NT2/D1 (cell line): Measurements from ENCODE around the gene CCNG2.

ENCODE experiments used
- SUZ12 ChIP-seq: IDR thresholded peaks from 2 replicates; pipeline ENCODE4 v1.6.1; 2011; ENCODE audit not compliant: insufficient read length, insufficient read depth; ENCODE audit errors: extremely low read depth
- YY1 ChIP-seq: IDR thresholded peaks from 2 replicates; pipeline ENCODE4 v1.6.1; 2011; ENCODE audit not compliant: insufficient read length, insufficient read depth
- ZNF274 ChIP-seq: IDR thresholded peaks from 2 replicates; pipeline ENCODE4 v1.6.1; 2011; ENCODE audit warnings: mild to moderate bottlenecking, low read depth, low read length

GRCh38 chr4:77159806-77160205 is 2.8 kb downstream of the CCNG2 start:
- TF ChIP-seq ZNF274 (no peak), SUZ12 (no peak), YY1 (no peak)
